Psoas muscle (tissue), 8 donors: Measurements from ENCODE around the gene TMEM98. TPM values are rescaled to one million over a fixed set of nuclear protein-coding genes. Genes with fewer than 3 reads are reported as not detected.
"Not testable (repeated sequence)": the region's sequence is repeated elsewhere in the genome, so short reads cannot be mapped to it uniquely, and the experiment has no call there.

ENCODE experiments used
- ATAC-seq, 4 donors: fragments of 200-7000 bp; cut with Tn5 transposase; one replicate each; pipeline ENCODE4 v1.9.1; 2020; ENCODE audit warnings: moderate library complexity in 3 of 4, mild to moderate bottlenecking in 2 of 4
- DNase-seq, 2 donors: peaks; one replicate each; pipeline ENCODE4 v3.0.0-alpha.2; 2020
- H3K27ac ChIP-seq: fragments of 200-600 bp; one replicate; pipeline ENCODE4 v1.8.0; 2022
- H3K27me3 ChIP-seq, 3 donors: fragments of 200-600 bp in 1 of 3; one replicate each; pipeline versions ENCODE4 v1.6.1 to v1.8.0; 2013 to 2022; ENCODE audit warnings: low read length in 2 of 3, mild to moderate bottlenecking in 2 of 3, moderate library complexity in 1 of 3; ENCODE audit not compliant: insufficient read depth in 3 of 3
- H3K36me3 ChIP-seq, 2 donors: fragments of 200-600 bp in 1 of 2; one replicate each; pipeline versions ENCODE4 v1.6.1 to v1.8.0; 2013 to 2022; ENCODE audit warnings: low read depth in 1 of 2, mild to moderate bottlenecking in 1 of 2, moderate library complexity in 1 of 2; ENCODE audit not compliant: insufficient read depth in 1 of 2
- H3K4me1 ChIP-seq: fragments of 200-600 bp; one replicate; pipeline ENCODE4 v1.8.0; 2022
- H3K4me3 ChIP-seq: fragments of 200-600 bp; one replicate; pipeline ENCODE4 v1.8.0; 2022; ENCODE audit warnings: mild to moderate bottlenecking
- H3K9me3 ChIP-seq: fragments of 200-600 bp; one replicate; pipeline ENCODE4 v1.8.0; 2022
- WGBS, 3 donors: extraction: QIAGEN DNeasy Blood & Tissue Kit; methylation state at CpG; one replicate each; pipeline versions ENCODE4 v1.1.6 to v1.1.7; 2013; 5-methylcytosine and 5-hydroxymethylcytosine counted together
- intact Hi-C, 2 donors: fragments of 100-400 bp; cut with DNase I; formaldehyde crosslinking; loops; one replicate each; pipeline versions ENCODE4 v1.11.0 to v1.14.2; 2022
- polyA plus RNA-seq, 3 donors: library from polyadenylated mRNA; stranded (reverse); fragments of 200-250 nt; gene quantifications; one replicate each; pipeline ENCODE4 v1.2.3, GENCODE V29; 2013
- total RNA-seq, 4 donors: library from RNA; stranded (reverse); fragmentation: NEBNext Ultra II Directional in 2 of 4; extraction: Animal tissue kit (Norgen Biotek cat#: 25700) in 2 of 4; gene quantifications; one replicate each; pipeline versions ENCODE4 v1.2.1 to v1.2.4, GENCODE V29; 2021 to 2023
- TF ChIP-seq, protein P1 (sequence below): fragments of 200-600 bp; IDR thresholded peaks from one replicate; pipeline ENCODE4 v1.8.0; 2022; ENCODE audit warnings: antibody characterized with exemption
- donor health status: healthy with polysubstance abuse.
- donor health status: DM: no; HTN: no; CAD: no; lungs with moderate emphysema.
- donor health status: Bipolar disorder and iron deficiency.
- donor health status: healthy.
- donor health status: DM: yes; HTN: yes; CAD: no.
- donor health status: DM: no; HTN: no; CAD: no.
- donor health status: DM: no; HTN: no; CAD: no.
- donor health status: DM: yes; HTN: yes; CAD: no.

Gene TMEM98
- total and polyA plus RNA-seq, 7 donors, result 1.4 to 5.7 (median 3.6) TPM

DNA sequence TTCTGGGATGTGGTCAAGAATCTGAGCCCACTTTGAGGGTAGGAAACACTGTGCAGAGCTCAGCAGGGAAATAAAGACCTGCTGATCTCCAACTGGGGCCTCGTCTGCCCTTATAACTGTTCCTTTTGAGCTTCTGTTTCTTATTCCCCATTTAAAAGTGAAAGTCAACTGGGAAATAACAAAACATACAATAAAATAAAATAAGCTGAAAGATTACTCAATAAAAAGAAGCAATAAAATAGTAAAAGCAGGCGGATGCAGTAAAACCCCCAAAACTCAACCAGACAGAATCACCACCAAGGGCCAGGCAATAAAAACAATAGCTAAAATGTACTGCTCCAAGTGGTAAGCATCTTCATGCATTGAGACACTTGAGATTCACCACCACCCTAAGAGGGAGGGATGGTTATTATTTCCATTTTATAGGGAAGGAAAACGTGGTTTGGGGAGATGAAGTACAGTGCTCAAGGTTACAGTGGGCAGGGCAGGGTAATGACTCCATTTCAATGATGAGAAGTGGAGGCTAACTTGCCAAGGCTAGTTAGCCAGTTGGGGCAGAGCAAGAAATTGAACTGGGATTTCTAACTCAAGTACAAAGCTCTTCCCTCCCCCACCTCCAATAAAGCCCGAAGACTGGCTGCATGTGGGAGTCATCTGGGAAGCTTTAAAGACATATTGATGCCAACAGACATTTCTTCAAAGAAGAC lies 57.2 kb downstream of the TMEM98 start:
- 57 to 65% (median 64%) methylated on average over 4 of the region's 4 CpGs for WGBS, 3 donors
- TF ChIP-seq, protein P1, sequence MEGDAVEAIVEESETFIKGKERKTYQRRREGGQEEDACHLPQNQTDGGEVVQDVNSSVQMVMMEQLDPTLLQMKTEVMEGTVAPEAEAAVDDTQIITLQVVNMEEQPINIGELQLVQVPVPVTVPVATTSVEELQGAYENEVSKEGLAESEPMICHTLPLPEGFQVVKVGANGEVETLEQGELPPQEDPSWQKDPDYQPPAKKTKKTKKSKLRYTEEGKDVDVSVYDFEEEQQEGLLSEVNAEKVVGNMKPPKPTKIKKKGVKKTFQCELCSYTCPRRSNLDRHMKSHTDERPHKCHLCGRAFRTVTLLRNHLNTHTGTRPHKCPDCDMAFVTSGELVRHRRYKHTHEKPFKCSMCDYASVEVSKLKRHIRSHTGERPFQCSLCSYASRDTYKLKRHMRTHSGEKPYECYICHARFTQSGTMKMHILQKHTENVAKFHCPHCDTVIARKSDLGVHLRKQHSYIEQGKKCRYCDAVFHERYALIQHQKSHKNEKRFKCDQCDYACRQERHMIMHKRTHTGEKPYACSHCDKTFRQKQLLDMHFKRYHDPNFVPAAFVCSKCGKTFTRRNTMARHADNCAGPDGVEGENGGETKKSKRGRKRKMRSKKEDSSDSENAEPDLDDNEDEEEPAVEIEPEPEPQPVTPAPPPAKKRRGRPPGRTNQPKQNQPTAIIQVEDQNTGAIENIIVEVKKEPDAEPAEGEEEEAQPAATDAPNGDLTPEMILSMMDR, result no peak
- ATAC-seq, result no peak

DNA sequence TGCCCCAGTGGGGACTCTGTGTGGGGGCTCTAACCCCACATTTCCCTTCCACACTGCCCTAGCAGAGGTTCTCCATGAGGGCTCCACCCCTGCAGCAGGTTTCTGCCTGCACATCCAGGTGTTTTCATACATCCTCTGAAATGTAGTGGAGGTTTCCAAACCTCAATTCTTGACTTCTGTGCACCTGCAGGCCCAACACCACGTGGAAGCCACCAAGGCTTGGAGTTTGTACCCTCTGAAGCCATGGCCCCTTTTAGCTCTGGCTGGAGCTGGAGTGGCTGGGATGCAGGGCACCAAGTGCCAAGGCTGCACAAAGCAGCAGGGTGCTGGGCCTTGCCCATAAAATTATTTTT lies 59.5 kb downstream of the TMEM98 start:
- H3K27me3 ChIP-seq, intact Hi-C loops, H3K4me3 ChIP-seq, H3K9me3 ChIP-seq, H3K36me3 ChIP-seq, DNase-seq, ATAC-seq, H3K4me1 ChIP-seq, H3K27ac ChIP-seq: not testable (repeated sequence)
- 13 to 22% (median 20%) methylated on average over 1 of the region's 1 CpG for WGBS, 3 donors

More for the DNA sequence above, 57.2 kb downstream of the TMEM98 start:
- H3K36me3 ChIP-seq, result no peaks in the 10 kb centered on the region
- H3K27me3 ChIP-seq, result peaks cover 0 to 4% (median 0%) of the 10 kb centered on the region in 3 donors
- intact Hi-C loops, result no loop called here
- no peaks in the 10 kb centered on the region for H3K9me3 ChIP-seq
- H3K27ac ChIP-seq, result no peak overlapping the region
- no peak overlapping the region for H3K4me3 ChIP-seq
- no peak for DNase-seq
- H3K4me1 ChIP-seq, result no peaks in the 10 kb centered on the region

DNA sequence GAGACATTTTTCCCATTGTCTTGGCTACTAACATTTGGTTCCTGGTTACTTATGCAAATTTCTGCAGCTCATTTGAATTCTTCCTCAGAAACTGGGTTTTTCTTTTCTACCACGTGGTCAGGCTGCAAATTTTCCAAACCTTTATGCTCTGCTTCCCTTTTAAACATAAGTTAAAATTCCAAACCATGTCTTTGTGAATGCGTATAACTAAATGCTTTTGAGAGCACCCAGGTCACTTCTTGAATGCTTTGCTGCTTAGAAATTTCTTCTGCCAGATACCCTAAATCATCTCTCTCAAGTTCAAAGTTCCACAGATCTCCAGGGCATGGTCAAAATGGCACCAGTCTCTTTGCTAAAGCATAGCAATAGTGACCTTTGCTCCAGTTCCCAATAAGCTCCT lies 59.9 kb downstream of the TMEM98 start:
- H3K4me3 ChIP-seq, DNase-seq, ATAC-seq, H3K4me1 ChIP-seq, H3K27ac ChIP-seq, H3K36me3 ChIP-seq, intact Hi-C loops, H3K9me3 ChIP-seq, H3K27me3 ChIP-seq: not testable (repeated sequence)
- 53 to 59% (median 59%) methylated on average over 2 of the region's 2 CpGs for WGBS, 3 donors

DNA sequence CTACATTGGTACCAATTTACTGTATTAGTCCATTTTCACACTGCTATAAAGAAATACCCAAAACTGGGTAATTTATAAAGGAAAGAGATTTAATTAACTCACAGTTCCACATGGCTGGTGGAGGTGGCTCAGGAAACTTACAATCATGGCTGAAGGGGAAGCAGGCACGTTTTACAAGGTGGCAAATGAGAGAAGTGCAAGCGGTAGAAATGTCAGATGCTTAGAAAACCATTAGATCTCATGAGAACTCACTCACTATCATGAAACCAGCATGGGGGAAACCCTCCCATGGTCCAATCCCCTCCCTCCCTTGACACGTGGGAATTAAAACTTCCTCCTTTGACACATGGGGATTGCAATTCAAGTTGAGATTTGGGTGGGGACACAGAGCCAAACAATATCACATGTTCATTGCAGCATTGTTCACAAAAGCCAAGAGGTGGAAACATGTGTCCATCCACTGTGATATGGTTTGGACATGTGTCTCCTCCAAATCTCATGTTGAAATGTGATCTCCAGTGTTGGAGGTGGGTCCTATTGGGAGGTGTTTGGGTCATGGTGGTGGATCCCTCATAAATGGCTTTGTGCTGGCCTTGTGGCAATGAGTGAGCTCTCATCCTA lies 60.6 kb downstream of the TMEM98 start:
- no peak for DNase-seq
- TF ChIP-seq, protein P1, result no peak
- Histone ChIP-seq H3K4me3 (no peak overlapping the region), H3K27ac (no peak overlapping the region), H3K36me3 (no peaks in the 10 kb centered on the region), H3K4me1 (no peaks in the 10 kb centered on the region), H3K27me3 (peaks cover 0 to 10% (median 2%) of the 10 kb centered on the region in 3 donors), H3K9me3 (no peaks in the 10 kb centered on the region)
- WGBS, 3 donors, result 63 to 67% (median 67%) methylated on average over 3 of the region's 3 CpGs
- no peak for ATAC-seq
- intact Hi-C loops, result no loop called here

DNA sequence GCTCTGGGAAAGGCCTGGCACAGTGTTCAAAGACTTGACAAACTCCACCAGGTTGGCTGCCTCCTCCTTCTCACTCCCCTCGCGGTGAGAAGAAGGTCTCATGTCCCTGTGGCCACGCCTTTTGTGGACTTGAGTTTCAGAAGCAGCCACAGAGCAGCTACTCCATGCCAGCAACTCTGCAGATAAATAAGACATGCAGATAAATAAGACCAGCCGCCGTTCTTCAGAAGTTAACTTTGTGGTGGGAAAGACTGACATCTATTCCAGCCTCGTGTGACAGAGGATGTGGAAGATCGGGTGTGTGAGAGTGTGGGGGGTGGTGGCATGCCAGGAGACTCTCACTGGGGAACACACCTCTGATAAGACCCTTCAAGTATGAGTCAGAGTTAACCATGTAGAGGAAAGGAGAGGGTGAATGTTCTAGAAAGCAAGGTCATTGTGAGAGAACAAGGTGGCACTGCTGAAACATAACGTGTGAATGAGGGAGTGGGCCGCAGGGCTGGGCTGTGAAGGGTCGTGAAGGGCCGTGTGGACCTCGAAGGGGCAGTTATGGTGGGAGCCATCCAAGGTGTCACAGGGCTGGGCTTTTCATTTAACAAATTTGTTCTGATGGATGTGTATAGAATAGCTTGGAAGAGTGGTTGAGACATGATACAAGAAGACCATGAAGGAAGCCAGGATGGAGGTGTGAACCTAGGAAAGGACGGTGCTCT lies 64.5 kb downstream of the TMEM98 start:
- intact Hi-C loops, result no loop called here
- 67 to 71% (median 70%) methylated on average over 13 of the region's 13 CpGs for WGBS, 3 donors
- DNase-seq, result no peak
- H3K4me3 ChIP-seq, result no peak overlapping the region
- no peak for ATAC-seq
- peaks cover 0 to 10% (median 10%) of the 10 kb centered on the region in 3 donors for H3K27me3 ChIP-seq
- TF ChIP-seq, protein P1, result no peak
- no peaks in the 10 kb centered on the region for H3K36me3 ChIP-seq
- H3K27ac ChIP-seq, result no peak overlapping the region
- no peaks in the 10 kb centered on the region for H3K4me1 ChIP-seq
- no peaks in the 10 kb centered on the region for H3K9me3 ChIP-seq
